HEK293 (cell line): ENCODE measurements around the gene RNF31.

ENCODE experiments used
- HOXC10 ChIP-seq: sonication (generic); formaldehyde crosslinking; IDR thresholded peaks from 2 replicates; pipeline ENCODE4 v1.8.1; 2023; ENCODE audit warnings: mild to moderate bottlenecking, missing genetic modification reagents
- MEIS1 ChIP-seq: sonication (generic); formaldehyde crosslinking; IDR thresholded peaks from 2 replicates; pipeline ENCODE4 v1.8.1; 2022; ENCODE audit warnings: missing genetic modification reagents, mild to moderate bottlenecking, borderline replicate concordance
- REPIN1 ChIP-seq: fragments of 450-650 bp; formaldehyde crosslinking; IDR thresholded peaks from 2 replicates; pipeline ENCODE4 v1.5.1; 2017; ENCODE audit warnings: missing biosample characterization, missing genetic modification characterization, low read depth
- SP2 ChIP-seq: fragments of 450-650 bp; formaldehyde crosslinking; IDR thresholded peaks from 2 replicates; pipeline ENCODE4 v1.5.1; 2016; ENCODE audit warnings: missing biosample characterization, missing genetic modification characterization
- TCF7L2 ChIP-seq: IDR thresholded peaks from 2 replicates; pipeline ENCODE4 v1.6.1; 2011; ENCODE audit warnings: low read depth, mild to moderate bottlenecking, inconsistent platforms, low read length, moderate library complexity, borderline replicate concordance
- ZNF155 ChIP-seq: fragments of 450-650 bp; formaldehyde crosslinking; IDR thresholded peaks from 2 replicates; pipeline ENCODE4 v1.5.1; 2016; ENCODE audit warnings: missing biosample characterization, missing genetic modification characterization
- ZNF302 ChIP-seq: fragments of 450-650 bp; formaldehyde crosslinking; IDR thresholded peaks from 2 replicates; pipeline ENCODE4 v1.5.1; 2016; ENCODE audit warnings: missing biosample characterization, missing genetic modification characterization, low read depth
- ZNF449 ChIP-seq: fragments of 450-650 bp; formaldehyde crosslinking; IDR thresholded peaks from 2 replicates; pipeline ENCODE4 v1.5.1; 2017; ENCODE audit warnings: missing biosample characterization, mild to moderate bottlenecking, missing genetic modification characterization, moderate library complexity
- ZNF670 ChIP-seq: fragments of 450-650 bp; formaldehyde crosslinking; IDR thresholded peaks from 2 replicates; pipeline ENCODE4 v1.5.1; 2016; ENCODE audit warnings: missing biosample characterization, missing genetic modification characterization, low read depth
- ZNF792 ChIP-seq: fragments of 450-650 bp; formaldehyde crosslinking; IDR thresholded peaks from 2 replicates; pipeline ENCODE4 v1.5.1; 2016; ENCODE audit warnings: missing biosample characterization, missing genetic modification characterization
- ZXDB ChIP-seq: fragments of 450-650 bp; formaldehyde crosslinking; IDR thresholded peaks from 2 replicates; pipeline ENCODE4 v1.5.1; 2016; ENCODE audit warnings: missing biosample characterization, missing genetic modification characterization
- TF ChIP-seq, protein P1 (sequence below): sonication (generic); formaldehyde crosslinking; IDR thresholded peaks from 2 replicates; pipeline ENCODE4 v1.8.1; 2022; ENCODE audit warnings: mild to moderate bottlenecking, moderate library complexity, missing genetic modification reagents

- TF ChIP-seq, protein P1, sequence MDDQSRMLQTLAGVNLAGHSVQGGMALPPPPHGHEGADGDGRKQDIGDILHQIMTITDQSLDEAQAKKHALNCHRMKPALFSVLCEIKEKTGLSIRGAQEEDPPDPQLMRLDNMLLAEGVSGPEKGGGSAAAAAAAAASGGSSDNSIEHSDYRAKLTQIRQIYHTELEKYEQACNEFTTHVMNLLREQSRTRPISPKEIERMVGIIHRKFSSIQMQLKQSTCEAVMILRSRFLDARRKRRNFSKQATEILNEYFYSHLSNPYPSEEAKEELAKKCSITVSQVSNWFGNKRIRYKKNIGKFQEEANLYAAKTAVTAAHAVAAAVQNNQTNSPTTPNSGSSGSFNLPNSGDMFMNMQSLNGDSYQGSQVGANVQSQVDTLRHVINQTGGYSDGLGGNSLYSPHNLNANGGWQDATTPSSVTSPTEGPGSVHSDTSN (CRISPR knock-in tag) = no peak
- TF ChIP-seq MEIS1 (CRISPR knock-in tag) (no peak), SP2 (tag by site-specific recombination) (no peak), ZNF670 (tag by site-specific recombination) (no peak), ZNF155 (tag by site-specific recombination) (no peak), HOXC10 (CRISPR knock-in tag) (no peak), ZNF449 (no peak), TCF7L2 (no peak), ZNF302 (tag by site-specific recombination) (no peak), ZNF792 (tag by site-specific recombination) (no peak), REPIN1 (tag by site-specific recombination) (no peak), ZXDB (tag by site-specific recombination) (no peak)
Observed at GRCh38 chr14:24160499-24160849, 13.2 kb downstream of the RNF31 start.
